NCI-H1417 treated with DMSO at 0.1 percent for 48 hours (cell line): ENCODE results near the gene EBP.
"Not testable (repeated sequence)": the region's sequence is repeated elsewhere in the genome, so short reads cannot be mapped to it uniquely, and the experiment has no call there.

Experiments
- DNase-seq: peaks from one replicate; lab custom pipeline; 2025; lab: John Stamatoyannopoulos, UW

Gene EBP

DNA sequence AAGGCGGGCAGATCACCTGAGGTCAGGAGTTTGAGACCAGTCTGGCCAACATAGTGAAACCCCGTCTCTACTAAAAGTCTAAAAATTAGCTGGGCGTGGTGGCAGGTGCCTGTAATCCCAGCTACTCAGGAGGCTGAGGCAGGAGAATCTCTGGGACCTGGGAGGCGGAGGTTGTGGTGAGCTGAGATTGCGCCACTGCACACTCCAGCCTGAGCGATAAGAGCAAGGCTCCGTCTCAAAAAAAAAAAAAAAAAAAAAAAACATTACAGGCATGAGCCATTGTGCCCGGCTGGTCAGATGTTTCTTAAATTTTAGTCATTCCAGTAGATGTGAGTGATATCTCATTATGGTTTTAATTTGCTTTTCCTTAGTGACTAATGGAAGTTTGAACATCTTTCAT lies 4.2 kb downstream of the EBP start:
- DNase-seq = not testable (repeated sequence)

GRCh38 chrX:48530736-48531135 lies 9.1 kb downstream of the EBP start:
- no peak for DNase-seq

- DNase-seq = no peak
Measured at GRCh38 chrX:48531358-48531959, 9.9 kb downstream of the EBP start.

DNA sequence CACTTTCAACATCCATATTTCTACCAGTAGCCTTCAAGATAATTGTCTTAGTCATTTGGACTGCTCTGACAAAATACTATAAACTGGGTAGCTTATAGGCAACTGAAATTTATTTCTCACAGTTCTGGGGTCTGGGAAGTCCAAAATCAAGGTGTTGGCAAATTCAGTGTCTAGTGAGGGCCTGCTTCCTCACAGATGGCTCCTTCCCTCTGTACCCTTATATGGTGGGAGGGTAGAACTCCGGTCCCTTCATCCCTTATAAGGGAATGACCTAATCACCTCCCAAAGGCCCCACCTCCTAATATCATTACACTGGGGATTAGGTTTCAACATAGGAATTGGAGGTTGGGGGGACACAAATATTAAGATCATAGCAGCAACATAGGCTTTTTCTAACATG lies 10.6 kb downstream of the EBP start:
- DNase-seq = no peak

GRCh38 chrX:48533165-48533564 lies 11.6 kb downstream of the EBP start:
- DNase-seq = no peak

DNA sequence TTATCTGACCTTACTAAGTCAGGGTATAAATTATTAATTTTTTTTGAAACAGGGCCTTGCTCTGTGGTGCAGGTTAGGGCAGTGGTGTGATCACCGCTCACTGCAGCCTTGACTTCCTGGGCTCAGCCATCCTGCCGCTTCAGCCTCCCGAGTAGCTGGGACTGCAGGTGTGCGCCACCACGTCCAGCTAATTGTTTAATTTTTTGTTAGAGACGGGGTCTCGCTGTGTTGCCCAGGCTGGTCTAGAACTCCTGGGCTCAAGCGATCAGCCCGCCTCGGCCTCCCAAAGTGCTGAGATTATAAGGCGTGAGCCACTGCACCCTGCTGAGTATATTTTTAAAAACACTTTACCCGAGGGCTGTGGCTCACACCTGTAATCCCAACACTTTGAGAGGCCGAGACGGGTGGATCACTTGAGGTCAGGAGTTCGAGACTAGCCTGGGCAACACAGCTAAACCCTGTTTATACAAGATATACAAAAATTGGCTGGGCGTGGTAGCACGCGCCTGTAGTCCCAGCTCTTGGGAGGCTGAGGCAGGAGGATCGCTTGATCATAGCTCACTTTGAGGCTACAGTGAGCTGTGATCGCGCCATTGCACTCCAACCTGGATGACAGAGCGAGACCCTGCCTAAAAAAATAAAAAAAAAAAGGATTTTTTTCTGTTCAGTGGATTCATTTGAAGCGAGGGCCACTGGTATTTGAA lies 17.2 kb downstream of the EBP start:
- no peak for DNase-seq

DNA sequence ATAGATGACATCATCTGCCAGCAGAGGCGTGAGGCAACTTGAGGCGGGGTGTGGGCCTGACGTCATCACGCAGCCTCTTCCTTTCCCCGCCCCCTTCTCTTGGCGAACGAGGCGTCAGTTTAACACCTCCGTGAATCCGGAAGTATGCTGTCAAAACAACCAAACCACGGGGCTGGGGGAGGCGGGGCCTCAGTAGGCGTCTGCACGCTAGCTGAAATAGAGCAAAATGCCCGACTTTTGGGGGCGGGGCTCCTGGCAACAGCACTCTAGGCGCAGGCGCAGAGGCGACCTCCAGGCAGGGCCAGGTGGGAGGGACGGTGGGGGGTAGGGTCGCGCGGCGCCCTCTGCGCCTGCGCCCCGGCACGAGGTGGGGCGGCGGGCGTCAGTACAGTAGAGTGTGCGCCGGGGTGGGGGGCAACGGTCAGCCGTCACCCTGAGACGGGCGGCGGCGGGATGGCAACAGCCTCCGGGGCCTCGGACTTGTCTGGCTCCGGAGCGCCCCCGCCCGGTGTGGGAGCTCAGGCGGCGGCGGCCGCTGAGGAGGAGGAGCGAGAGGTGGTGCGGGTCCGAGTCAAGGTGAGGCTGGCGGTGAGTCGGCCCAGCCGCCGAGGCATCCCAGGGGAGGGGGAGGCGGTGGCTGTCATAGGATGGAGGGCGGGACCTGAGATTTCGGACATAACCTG lies 17.9 kb downstream of the EBP start, which contains the start of gene TBC1D25:
Gene TBC1D25 (plus strand): TSS at position 370 of the 683 bp plus-strand sequence. CDS start 84 bp downstream, at position 454.
- peak; percentile 65 for DNase-seq

- DNase-seq = peak; percentile 5
Measured at GRCh38 chrX:48540028-48540375, 18.4 kb downstream of the EBP start.

GRCh38 chrX:48540480-48540879 lies 18.9 kb downstream of the EBP start:
- DNase-seq = no peak

- no peak for DNase-seq
Measured at GRCh38 chrX:48541140-48541814, 19.7 kb downstream of the EBP start.

DNA sequence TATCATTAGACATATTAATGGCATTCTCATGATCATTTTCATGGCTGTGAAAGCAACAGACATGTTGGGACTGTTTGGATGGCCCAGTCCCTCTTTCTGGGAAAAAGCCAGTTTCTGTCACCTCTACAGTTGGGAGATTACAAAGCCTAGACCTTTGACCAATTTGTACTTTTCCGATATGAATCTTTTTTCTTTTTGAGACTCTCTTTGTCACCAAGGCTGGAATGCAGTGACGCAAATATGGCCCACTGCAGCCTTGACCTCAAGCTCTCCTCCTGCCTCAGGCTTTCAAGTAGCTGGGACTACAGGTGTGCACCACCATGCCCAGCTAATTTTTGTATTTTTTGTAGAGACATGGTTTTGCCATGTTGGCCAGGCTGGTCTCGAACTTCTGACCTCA lies 27.3 kb downstream of the EBP start:
- DNase-seq = no peak

DNA sequence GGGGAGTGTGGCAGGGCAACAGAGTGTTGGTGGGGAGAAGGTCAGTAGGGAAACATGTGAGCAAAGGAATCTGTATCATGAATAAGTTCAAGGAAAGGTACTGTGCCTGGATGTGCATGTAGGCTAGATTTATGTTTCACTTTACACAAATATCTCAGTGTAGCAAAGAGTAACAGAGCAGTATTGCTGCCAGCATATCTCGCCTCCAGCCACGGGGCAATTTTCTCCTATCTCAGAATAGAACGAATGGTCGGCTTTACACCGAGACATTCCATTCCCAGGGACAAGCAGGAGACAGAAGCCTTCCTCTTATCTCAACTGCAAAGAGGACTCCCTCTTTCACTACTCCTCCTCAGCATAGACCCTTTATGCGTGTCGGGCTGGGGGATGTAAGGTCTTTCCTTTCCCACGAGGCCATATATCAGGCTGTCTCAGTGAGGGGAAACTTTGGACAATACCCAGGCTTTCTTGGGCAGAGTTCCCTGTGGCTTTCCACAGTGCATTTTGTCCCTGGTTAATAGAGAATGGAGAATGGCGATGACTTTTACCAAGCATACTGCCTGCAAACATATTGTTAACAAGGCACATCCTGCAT lies 34.2 kb downstream of the EBP start:
- DNase-seq = not testable (repeated sequence)

DNA sequence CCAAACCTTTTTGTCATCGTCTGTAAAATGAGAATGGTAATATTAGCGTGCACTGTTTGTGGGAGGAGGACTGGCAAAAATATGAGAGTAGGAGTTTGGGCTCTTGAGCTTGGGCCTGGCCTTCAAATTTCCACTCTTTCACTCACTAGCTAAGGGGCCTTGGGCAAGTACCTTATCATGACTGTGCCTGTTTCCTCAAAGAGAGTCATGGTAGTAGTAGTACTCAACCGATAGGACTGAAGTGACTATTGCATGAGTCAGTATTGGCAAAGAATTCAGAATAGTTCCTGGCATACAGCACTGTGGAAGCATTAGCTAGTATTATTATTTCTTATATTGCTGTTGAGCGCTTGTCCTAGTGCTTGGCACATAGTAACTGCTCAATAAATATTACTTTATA lies 36.7 kb downstream of the EBP start:
- DNase-seq = no peak

DNA sequence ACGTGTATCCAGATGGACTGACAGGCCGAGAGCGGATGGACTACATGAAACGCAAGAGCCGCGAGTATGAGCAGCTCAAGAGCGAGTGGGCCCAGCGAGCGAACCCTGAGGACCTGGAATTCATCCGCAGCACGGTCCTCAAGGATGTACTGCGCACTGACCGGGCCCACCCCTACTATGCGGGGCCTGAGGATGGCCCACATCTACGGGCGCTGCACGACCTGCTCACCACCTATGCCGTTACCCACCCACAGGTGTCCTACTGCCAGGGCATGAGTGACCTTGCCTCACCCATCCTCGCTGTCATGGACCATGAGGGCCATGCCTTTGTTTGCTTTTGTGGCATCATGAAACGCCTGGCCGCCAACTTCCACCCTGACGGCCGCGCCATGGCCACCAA lies 38.0 kb downstream of the EBP start:
- no peak for DNase-seq

GRCh38 chrX:48560056-48560455 lies 38.4 kb downstream of the EBP start:
- DNase-seq = no peak

DNA sequence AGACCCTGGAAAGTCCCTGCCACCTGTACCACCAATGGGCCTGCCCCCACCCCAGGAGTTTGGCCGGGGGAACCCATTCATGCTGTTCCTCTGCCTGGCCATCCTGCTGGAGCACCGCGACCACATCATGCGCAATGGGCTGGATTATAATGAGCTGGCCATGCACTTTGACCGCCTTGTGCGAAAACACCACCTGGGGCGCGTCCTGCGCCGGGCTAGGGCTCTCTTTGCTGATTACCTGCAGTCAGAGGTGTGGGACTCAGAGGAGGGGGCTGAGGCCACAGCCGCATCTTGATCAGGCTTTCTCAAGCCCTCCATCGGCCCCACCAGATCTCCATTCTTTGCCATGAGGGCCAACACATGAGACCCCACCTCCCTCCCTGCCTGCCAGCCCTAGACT lies 39.1 kb downstream of the EBP start:
- DNase-seq = no peak

- DNase-seq = no peak
Measured at GRCh38 chrX:48569958-48570357, 48.4 kb downstream of the EBP start.

DNA sequence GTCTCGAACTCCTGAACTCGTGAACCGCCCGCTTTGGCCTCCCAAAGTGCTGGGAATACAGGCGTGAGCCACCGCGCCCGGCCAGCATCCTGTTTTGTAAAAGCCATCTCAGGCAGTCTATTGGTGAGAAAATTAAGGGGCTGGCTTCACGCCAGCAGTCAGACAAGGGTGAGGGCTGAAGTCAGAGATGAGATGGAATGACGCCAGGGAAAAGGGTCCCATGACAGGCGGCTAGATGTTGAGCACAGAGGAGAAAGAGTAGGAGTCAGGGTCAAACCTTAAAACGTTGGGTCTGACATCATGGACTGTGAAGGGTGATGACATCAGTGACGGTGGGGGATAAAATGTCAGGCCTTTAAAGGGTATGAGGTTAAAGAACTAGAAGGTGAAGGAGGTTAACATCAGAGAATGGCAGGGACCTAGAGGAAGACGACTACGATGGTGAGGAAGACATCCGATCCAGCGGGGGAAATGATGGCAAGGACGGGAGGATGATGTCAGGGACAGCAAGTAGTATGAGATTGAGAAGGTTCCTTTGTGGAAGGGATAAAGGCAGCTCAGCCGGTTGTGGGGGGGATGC lies 52.2 kb downstream of the EBP start:
- DNase-seq = no peak

- DNase-seq = peak; percentile 59
Measured at GRCh38 chrX:48574270-48575266, 53.0 kb downstream of the EBP start, which contains the start of gene RBM3. Gene RBM3 (plus strand): TSS chrX:48574484. CDS start chrX:48575181, 697 bp downstream.

GRCh38 chrX:48575642-48576041 lies 54.0 kb downstream of the EBP start:
- DNase-seq = no peak

- DNase-seq = no peak
Measured at GRCh38 chrX:48576108-48576507, 54.5 kb downstream of the EBP start.
